GM18505 (cell line): ENCODE measurements around the gene DUOX2.
"Not testable (repeated sequence)": the region's sequence is repeated elsewhere in the genome, so short reads cannot be mapped to it uniquely, and the experiment has no call there.

Experiments used
- ATAC-seq: cut with Tn5 transposase; IDR thresholded peaks from one replicate; pipeline ENCODE4 v1.9.1; 2021; ENCODE audit not compliant: unreplicated experiment
- POLR2A ChIP-seq: IDR thresholded peaks from 4 replicates; pipeline ENCODE4 v1.6.1; 2011; ENCODE audit warnings: borderline replicate concordance; ENCODE audit not compliant: insufficient read depth, insufficient read length; ENCODE audit errors: extremely low read depth

The DUOX2 gene

DNA sequence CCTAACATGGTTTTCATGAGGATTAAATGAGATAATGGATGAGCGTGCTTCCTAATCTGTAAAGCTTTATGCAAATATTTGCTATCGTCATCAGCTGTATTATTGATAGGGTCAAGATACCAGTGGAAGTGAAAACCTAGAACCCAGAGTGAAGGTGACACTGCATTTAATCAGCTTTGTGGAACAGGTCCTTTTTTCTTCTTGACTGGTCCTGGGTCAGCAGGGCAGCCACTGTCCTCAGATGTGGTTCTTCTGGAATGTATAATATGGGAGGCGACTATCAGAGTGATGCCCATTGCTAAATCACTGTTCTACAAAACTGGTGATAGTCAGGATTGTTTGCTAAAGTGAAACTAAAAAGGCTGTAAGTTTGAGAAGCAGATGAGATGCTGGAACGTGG lies 49.6 kb downstream of the DUOX2 start:
- TF ChIP-seq POLR2A: no peak
- ATAC-seq: no peak

DNA sequence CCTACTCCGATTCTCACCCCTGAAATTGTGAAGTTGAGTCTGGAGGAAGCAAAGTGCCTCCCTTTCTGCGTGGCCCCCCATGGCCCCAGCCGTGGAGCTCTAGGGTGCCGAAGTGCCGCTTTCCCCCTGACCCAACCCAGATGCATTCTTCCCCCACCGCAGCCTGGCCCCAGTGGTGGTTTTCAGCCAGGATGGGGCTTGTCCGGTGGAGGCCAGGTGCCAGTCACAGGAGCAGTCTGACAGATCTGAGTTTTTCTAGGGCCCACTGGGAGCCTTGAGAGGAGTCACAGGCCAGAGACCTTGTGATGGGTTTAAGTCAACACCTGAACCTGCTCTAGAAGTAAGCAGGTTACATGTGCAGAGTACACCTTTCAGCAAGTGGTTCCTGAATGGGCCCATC lies 51.7 kb downstream of the DUOX2 start:
- not testable (repeated sequence) for ATAC-seq

DNA sequence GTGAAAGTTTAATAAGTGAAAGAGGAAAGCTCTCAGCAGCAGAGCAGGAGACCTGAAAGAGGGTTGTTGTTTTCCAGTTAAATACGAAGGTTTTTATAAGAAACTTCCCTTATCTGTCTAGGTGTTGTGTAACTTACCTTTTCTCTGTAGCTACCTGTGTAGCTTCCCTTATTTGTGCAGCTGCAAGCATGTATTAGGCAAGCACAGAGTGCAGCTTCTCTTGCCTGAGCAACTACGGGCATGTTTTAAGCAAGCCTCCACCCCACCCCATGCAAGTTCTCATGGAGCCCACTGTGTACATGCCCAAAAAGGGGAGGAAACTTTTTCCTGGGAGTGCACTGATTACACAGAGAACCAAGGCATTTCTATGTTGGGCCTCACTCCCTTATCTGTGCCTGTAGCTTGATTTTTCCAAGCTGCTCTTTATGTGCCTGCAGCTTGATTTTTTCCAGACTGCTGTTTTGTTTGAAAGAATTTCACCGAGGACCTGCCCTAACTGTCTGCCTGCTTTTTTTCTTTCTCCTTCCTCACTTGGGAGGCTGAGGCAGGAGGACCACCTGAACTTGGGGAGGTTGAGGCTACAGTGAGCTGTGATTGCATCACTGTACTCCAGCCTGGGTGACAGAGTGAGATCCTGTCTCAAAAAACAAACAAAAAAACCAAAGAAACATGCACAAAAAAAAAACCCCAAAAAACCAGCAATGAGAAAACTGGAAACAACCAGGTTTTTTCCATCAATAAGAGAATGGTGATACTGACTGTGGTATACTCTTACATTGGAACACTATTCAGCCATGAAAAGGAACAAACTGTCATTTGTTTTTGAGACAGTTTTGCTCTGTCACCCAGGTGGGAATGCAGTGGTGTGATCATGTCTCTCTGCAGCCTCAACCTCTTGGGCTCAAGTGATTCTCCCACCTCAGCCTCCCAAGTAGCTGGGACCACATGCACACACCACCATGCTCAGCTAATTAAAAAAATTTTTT lies 55.0 kb downstream of the DUOX2 start:
- ATAC-seq: not testable (repeated sequence)

DNA sequence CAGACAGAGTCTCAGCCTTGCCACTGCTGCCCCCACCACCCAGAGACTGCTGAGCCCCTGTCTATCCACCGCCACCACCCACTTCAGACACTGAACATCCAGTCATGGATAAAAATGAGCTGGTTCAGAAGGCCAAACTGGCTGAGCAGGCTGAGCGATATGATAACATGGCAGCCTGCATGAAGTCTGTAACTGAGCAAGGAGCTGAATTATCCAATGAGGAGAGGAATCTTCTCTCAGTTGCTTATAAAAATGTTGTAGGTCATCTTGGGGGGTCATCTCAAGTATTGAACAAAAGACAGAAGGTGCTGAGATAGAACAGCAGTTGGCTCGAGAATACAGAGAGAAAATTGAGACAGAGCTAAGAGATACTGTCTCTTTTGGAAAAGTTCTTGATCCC lies 61.3 kb downstream of the DUOX2 start:
- not testable (repeated sequence) for ATAC-seq

DNA sequence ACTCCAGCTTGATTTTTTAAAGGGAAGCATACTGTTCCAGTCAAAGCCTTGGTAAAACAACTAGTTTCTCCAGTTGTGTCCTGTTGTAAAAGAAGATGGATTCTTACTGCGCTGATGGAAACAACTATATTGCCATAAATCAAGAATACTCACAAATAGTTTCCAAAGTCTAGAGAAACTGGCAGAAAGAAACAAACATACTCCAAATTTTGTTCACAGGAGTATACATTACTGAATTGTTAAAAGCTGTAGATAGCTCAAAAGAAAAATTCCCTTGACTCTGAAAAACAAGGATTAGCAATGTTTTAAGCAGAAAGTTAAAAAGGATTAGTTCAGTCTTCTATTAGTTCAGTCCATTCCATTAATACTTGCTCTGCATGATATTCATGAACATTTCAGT lies 63.4 kb downstream of the DUOX2 start:
- no peak for ATAC-seq
- TF ChIP-seq POLR2A: no peak

DNA sequence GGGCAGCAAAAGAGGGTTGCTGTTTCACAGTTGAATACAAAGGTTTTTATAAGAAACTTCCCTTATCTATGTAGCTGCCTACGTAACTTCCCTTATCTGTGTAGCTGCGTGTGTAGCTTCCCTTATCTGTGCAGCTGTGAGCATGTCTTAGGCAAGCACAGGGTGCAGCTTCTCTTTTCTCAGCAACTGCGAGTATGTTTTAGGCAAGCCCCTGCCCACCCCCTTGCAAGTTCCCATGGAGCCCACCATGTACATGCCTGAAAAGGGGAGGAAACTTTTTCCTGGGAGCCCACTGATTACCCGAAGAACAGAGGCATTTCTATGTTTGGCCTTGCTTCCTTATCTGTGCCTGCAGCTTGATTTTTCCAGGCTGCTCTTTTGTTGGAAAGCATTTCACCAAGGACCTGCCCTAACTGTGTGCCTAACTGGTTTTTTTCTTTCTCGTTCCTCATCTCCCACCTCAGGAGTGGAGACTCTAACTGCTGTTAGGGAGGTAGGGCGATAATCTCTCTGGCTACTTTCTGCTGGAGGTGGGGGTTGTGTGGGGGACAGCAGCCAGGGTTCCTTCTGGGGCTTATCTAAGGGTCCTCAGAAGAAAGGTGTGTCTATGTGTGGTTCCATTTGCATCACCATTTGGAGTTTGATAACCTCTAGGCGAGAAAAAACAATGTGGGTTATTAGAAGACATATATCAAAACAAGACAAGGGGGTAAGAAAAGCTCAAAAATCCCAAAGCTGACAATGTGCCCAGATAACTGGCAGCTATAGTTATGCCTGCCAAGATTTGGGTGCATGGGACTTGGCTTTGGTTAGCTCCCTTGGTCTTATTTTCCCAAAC lies 65.0 kb downstream of the DUOX2 start:
- peak; percentile 63 for ATAC-seq

DNA sequence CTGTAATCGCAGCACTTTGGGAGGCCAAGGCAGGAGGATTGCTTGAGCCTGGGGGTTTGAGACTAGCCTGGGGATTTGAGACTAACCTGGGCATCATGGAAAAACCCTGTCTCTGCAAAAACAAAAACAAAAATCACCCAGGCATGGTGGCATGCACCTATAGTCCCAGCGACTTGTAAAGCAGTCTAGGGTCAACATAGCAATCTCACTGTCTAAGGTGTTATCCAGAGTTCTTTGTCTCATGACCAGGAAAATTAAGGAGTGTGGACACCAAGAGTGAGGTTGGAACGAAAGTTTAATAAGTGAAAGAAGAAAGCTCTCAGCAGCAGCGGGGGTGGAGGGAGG lies 65.6 kb downstream of the DUOX2 start:
- ATAC-seq: peak; percentile 13

More for the DNA sequence above, 65.0 kb downstream of the DUOX2 start:
- peak; percentile 17 for TF ChIP-seq POLR2A

DNA sequence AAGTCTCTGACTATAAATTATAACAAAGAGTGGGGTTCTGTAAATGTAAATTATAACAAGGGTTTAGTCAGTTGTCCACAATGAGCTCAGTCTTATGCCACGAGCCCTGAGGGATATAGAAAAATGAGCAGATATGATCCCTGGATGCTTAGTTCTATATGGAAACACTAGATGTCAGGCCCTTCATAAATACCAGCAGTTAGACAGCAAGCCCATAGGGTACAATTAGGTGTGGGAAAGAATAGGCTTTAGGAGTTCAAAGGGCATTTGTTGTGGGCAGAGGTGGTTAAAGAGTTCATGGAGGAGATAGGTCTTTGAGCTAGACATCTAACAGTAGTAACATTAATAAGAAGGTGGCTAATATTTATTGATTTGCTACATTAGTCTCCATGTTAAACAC lies 69.7 kb downstream of the DUOX2 start:
- not testable (repeated sequence) for ATAC-seq

DNA sequence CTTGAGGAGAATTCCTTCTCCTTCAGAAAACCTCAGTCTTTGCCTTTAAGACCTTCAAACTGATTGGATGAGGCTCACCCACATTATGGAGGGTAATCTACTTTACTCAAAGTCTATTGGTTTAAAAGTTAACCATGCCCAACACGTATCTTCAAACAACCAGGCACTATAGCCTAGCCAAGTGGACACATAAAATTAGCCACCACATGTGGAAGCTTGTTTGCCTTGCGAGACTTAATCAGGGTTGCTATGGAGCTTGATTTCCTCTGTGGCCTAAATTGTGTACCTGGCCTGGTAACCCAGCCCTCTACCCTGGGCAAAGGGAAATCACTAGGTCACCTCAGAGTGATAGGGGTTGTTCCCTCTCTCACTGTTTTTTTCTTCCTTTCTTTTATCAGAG lies 71.1 kb downstream of the DUOX2 start:
- ATAC-seq: not testable (repeated sequence)
